ES-I3 (cell line): ENCODE results near the gene SEMA4C.

ENCODE experiments used
- H3K36me3 ChIP-seq: 2 replicates; pipeline ENCODE4 v1.6.1; 2013; ENCODE audit warnings: mild to moderate bottlenecking, low read length, control low read depth, moderate library complexity; ENCODE audit not compliant: insufficient read depth
- H3K4me1 ChIP-seq: 2 replicates; pipeline ENCODE4 v1.6.1; 2013; ENCODE audit warnings: mild to moderate bottlenecking, control low read depth, low read length; ENCODE audit not compliant: insufficient read depth
- H3K9ac ChIP-seq: 2 replicates; pipeline ENCODE4 v1.6.1; 2013; ENCODE audit warnings: low read depth, mild to moderate bottlenecking, low read length, moderate library complexity
- H3K9me3 ChIP-seq: 2 replicates; pipeline ENCODE4 v1.6.1; 2013; ENCODE audit warnings: mild to moderate bottlenecking, low read length, moderate library complexity; ENCODE audit not compliant: control insufficient read depth, insufficient read depth

SEMA4C gene

GRCh38 chr2:96879545-96880040, 9.7 kb upstream of the SEMA4C start:
- Histone ChIP-seq H3K9ac (no peak overlapping the region), H3K9me3 (no peaks in the 10 kb centered on the region), H3K4me1 (peaks cover 39% of the 10 kb centered on the region), H3K36me3 (no peaks in the 10 kb centered on the region)

DNA sequence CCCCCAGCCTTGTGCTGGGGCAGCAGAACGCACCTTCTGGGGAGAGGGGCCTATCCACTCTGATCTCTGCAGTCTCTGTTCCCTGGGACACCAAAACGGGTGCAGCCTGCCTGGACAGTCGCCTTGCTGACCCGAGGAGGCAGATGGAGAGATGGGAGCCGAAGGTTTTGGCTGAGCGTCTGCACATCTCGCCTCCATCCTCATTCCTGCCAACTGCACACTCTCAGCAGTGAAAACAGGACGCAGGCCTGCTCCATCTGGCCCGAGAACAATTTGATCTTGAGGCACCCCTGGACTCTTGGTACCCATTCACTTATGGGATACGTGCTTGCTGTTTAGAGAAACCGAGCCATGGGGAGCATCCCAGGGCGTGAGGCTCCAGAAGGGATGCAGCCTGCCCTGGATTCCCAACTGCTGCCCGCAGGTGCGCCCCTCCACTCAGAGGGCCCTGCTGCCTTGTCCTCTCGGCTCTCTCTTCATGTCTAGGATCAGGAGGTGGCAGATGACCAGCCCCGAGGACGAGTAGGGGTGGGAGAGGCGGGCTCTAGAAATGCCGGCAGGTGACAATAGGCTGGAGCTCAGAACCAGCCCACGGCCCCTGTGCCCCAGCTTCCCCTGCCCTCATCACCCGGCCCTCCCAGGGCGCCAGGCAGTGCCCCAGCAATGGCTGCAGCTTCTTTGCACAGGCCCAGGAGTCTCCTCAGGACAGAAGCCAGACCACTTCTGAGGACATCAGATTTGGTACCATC, 9.1 kb upstream of the SEMA4C start:
- Histone ChIP-seq H3K9me3 (no peaks in the 10 kb centered on the region), H3K36me3 (no peaks in the 10 kb centered on the region), H3K9ac (no peak overlapping the region), H3K4me1 (peaks cover 46% of the 10 kb centered on the region)

DNA sequence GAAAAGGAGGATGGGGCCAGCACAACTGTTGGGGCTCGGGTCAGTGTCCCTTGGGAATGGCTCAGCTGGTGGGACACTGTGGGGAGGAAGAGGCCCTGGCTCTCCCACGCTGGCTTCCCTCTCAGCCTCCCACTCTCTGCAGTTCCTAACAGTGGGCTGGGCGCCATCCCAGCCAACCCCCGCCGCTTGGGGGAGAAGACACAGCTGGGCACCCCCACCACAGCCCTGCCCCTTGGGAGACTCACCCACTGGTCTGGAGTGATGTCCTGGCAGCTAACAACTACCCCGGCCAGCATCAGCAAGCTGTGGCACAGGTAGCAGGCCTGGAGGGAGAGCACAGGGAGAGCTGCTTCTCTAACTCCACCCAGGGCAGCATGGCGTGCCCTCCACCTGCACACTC, 8.3 kb upstream of the SEMA4C start:
- Histone ChIP-seq H3K36me3 (no peaks in the 10 kb centered on the region), H3K9ac (no peak overlapping the region), H3K4me1 (peaks cover 51% of the 10 kb centered on the region), H3K9me3 (no peaks in the 10 kb centered on the region)

DNA sequence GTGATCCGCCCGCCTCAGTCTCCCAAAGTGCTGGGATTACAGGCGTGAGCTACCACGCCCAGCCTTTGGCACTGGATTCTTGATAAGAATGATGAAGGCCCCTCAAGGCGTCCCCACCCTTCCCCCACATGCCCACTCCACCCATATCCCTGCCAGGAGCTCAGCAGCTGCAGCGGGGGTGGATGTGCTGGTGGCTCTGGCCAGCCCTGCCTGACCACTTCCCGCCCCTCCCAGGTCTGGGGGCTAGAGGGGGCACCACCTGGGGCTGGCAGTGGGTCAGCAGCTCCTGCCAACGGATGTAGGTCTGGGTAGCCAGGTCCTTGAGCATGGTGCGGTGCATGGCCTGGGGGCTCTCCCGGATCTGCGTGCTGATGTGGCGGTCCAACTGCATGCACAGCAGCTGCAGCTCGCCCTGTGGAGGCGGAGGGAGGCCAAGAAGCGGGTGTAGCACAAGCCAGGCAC, 7.8 kb upstream of the SEMA4C start:
- Histone ChIP-seq H3K9ac (no peak overlapping the region), H3K9me3 (no peaks in the 10 kb centered on the region), H3K36me3 (no peaks in the 10 kb centered on the region), H3K4me1 (peaks cover 50% of the 10 kb centered on the region; the same call in 1 of the 2 replicates)

- Histone ChIP-seq H3K9ac (no peak overlapping the region), H3K36me3 (no peaks in the 10 kb centered on the region), H3K4me1 (peaks cover 44% of the 10 kb centered on the region; the same call in 1 of the 2 replicates)
Measured at GRCh38 chr2:96877042-96877451, 7.2 kb upstream of the SEMA4C start.

DNA sequence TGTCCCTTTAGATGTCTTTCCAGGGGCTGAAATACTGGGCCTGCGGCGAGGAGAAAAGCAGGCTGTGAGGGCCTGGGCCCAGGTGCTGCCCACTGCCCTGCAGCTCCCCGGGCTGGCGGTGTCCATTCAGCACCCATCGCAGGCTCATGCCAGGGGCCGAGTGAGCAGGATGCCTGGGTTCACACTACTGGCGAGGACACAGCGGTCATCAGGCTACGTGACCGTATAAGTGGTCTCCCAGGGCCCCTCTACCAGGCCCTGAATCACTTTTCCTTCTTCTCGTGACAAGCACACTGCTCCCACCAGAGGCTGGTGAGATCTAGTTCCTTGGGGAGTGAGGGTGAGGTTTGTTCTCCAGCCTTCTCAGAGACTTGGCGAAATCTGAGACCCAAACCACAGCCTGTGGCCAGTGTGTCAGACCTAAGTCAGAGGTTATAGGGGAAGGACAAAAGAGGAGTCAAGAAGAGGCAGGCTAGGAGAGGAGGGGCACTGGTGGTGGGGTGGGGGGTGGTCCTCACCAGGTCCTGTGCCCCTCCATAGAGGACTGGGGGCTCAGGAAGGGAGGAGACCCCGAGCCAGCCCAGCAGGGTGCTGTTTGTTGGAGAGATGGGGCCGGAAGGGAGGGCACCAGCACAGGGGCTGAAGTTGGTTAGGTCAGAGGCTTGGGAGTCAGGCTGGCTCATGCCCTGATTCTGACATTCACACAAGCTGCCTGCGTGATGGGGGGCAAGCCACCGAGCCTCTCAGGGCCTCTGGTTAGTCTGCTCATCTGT, 6.6 kb upstream of the SEMA4C start:
- H3K4me1 ChIP-seq: peaks cover 40% of the 10 kb centered on the region; the same call in 1 of the 2 replicates
- no peaks in the 10 kb centered on the region for H3K9me3 ChIP-seq
- no peak overlapping the region for H3K9ac ChIP-seq
- H3K36me3 ChIP-seq: no peaks in the 10 kb centered on the region

More at GRCh38 chr2:96877042-96877451, 7.2 kb upstream of the SEMA4C start:
- no peaks in the 10 kb centered on the region for H3K9me3 ChIP-seq

- Histone ChIP-seq H3K9ac (no peak overlapping the region), H3K9me3 (no peaks in the 10 kb centered on the region), H3K4me1 (peaks cover 42% of the 10 kb centered on the region)
Measured at GRCh38 chr2:96875498-96876268, 5.8 kb upstream of the SEMA4C start.

GRCh38 chr2:96874198-96874831, 4.4 kb upstream of the SEMA4C start:
- H3K9ac ChIP-seq: no peak overlapping the region
- H3K36me3 ChIP-seq: no peaks in the 10 kb centered on the region
- no peaks in the 10 kb centered on the region for H3K9me3 ChIP-seq
- peaks cover 44% of the 10 kb centered on the region for H3K4me1 ChIP-seq

More at GRCh38 chr2:96875498-96876268, 5.8 kb upstream of the SEMA4C start:
- no peaks in the 10 kb centered on the region for H3K36me3 ChIP-seq

DNA sequence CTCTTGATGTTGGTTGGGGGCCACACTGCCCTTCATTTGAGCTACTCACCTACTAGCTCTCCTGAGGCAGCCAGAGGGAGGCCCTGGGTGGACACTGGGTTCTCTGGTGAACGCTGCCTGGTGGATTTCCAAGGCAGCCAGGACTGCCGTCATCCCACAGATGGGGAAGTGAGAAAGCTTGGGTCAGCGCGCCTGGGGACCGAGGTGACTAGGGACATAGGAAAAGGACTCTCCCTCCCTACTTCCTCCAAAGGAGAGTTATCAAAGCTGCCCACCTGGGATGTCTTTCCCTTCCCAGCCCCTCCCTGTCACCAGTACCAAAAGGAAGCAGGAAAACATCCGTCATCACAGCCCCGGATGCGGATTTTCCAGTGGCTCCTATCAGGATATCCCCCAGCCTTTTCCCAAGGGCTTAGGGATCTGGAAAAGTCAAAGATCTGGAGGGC, 3.8 kb upstream of the SEMA4C start:
- Histone ChIP-seq H3K4me1 (peaks cover 44% of the 10 kb centered on the region), H3K9ac (no peak overlapping the region)

DNA sequence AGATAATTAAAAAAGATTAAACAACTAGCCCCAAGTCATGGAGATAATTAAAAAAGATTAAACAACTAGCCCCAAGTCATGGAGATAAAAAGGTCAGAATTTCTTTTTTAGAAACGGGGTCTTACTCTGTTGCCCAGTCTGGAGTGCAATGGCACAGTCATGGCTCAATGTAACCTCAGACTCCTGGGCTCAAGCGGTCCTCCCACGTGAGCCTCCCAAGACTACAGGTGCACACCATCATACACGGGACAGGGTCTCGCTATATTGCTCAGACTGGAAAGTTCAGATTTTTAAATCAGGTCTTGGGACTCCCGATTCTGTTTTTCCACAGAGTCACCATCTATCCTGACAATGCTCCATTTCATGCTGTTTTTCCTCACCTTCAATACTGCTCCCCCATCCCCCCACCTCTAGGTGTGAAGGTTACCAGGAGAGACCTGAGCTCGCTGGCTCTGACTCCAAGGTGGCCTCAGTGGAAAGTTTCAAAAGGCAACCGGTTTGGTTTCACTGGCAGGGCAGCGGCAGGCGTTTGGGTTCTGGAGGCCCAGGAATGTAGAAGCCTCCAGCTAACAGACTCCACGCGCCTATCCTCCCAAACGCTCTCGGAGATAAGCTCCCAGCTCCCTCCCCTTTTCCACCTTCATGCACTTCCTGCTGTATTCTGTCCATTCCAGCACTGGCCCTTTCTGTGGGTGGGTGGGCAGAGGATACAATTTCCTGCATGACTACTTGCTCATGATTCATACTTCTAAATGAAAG, 2.9 kb upstream of the SEMA4C start:
- Histone ChIP-seq H3K4me1 (peaks cover 44% of the 10 kb centered on the region), H3K9me3 (no peaks in the 10 kb centered on the region), H3K9ac (no peak overlapping the region), H3K36me3 (no peaks in the 10 kb centered on the region)

More for the DNA sequence above, 3.8 kb upstream of the SEMA4C start:
- Histone ChIP-seq H3K36me3 (no peaks in the 10 kb centered on the region), H3K9me3 (no peaks in the 10 kb centered on the region)

- no peaks in the 10 kb centered on the region for H3K9me3 ChIP-seq
- H3K9ac ChIP-seq: peak overlapping the region; percentile 93
- peaks cover 5% of the 10 kb centered on the region; the same call in 1 of the 2 replicates for H3K36me3 ChIP-seq
- H3K4me1 ChIP-seq: peaks cover 39% of the 10 kb centered on the region
Measured at GRCh38 chr2:96870626-96871255, 861 bp upstream of the SEMA4C start.

DNA sequence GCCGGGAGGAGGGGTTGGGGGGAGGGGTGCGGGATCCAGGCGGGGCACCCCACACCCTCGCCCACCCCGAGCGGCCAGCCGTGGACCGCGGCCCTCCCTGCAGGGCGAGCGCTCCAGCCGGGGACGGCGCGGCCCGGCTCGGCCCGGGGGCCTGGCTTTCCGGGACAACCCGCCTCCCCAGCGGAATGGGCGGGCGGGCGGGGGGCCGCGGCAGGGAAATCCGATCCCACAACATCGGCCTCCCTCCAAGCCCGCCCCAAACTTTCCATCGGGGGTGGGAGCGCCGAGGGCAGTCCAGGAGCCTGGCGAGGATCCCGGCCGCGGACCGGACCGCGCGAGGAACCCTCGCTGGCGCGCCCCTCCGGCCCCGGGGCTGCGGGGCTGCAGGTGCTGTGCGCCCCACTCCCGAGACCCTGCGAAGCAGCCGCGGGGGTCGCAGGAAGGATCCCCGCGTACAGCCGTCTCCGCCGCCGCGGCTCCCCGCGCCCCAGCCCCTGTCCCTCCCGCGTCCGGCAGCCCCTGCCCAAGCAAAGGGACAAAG, 529 bp downstream of the SEMA4C start:
- Histone ChIP-seq H3K36me3 (peaks cover 5% of the 10 kb centered on the region; the same call in 1 of the 2 replicates), H3K4me1 (peaks cover 26% of the 10 kb centered on the region), H3K9me3 (no peaks in the 10 kb centered on the region), H3K9ac (peak overlapping the region; percentile 93)
